DMS 273 treated with DMSO at 0.1 percent for 48 hours (cell line): ENCODE results near the gene UVSSA.
"Not testable (repeated sequence)": the region's sequence is repeated elsewhere in the genome, so short reads cannot be mapped to it uniquely, and the experiment has no call there.

Source experiments
- DNase-seq: peaks from one replicate; lab custom pipeline; 2025; lab: John Stamatoyannopoulos, UW

The UVSSA gene

GRCh38 chr4:1364748-1365147 is 17.7 kb downstream of the UVSSA start:
- DNase-seq: no peak

GRCh38 chr4:1365271-1366178 is 18.5 kb downstream of the UVSSA start:
- no peak for DNase-seq

- no peak for DNase-seq
Observed at GRCh38 chr4:1366371-1367229, 19.6 kb downstream of the UVSSA start.

- DNase-seq: no peak
Observed at GRCh38 chr4:1367230-1367935, 20.4 kb downstream of the UVSSA start.

- no peak for DNase-seq
Observed at GRCh38 chr4:1367936-1368289, 20.9 kb downstream of the UVSSA start.

- DNase-seq: no peak
Observed at GRCh38 chr4:1368421-1369090, 21.5 kb downstream of the UVSSA start.

- no peak for DNase-seq
Observed at GRCh38 chr4:1369091-1369450, 22.1 kb downstream of the UVSSA start.

- no peak for DNase-seq
Observed at GRCh38 chr4:1369479-1370079, 22.6 kb downstream of the UVSSA start.

- no peak for DNase-seq
Observed at GRCh38 chr4:1370321-1371124, 23.5 kb downstream of the UVSSA start.

GRCh38 chr4:1371176-1372165 is 24.5 kb downstream of the UVSSA start:
- no peak for DNase-seq

- DNase-seq: not testable (repeated sequence)
Observed at GRCh38 chr4:1372576-1372975, 25.6 kb downstream of the UVSSA start.

GRCh38 chr4:1373892-1374705 is 27.1 kb downstream of the UVSSA start:
- no peak for DNase-seq

- no peak for DNase-seq
Observed at GRCh38 chr4:1374706-1375045, 27.7 kb downstream of the UVSSA start.

GRCh38 chr4:1375051-1375721 is 28.2 kb downstream of the UVSSA start:
- no peak for DNase-seq

GRCh38 chr4:1375761-1376322 is 28.8 kb downstream of the UVSSA start:
- no peak for DNase-seq

GRCh38 chr4:1376391-1376840 is 29.4 kb downstream of the UVSSA start:
- no peak for DNase-seq

- DNase-seq: no peak
Observed at GRCh38 chr4:1376841-1377605, 30.0 kb downstream of the UVSSA start.
